Esophagus mucosa (tissue), 1 donor: ENCODE measurements around the gene CEP57. TPM values are rescaled to one million over a fixed set of nuclear protein-coding genes. Genes with fewer than 3 reads are reported as not detected.

Experiments used
- ATAC-seq: fragments of 200-7000 bp; cut with Tn5 transposase; one replicate; pipeline ENCODE4 v1.9.1; 2020
- total RNA-seq: library from RNA; stranded (reverse); gene quantifications from one replicate; pipeline ENCODE4 v1.2.4, GENCODE V29; 2023
- donor health status: DM: yes; HTN: yes; CAD: no.

The CEP57 gene
- 26.9 TPM for total RNA-seq

DNA sequence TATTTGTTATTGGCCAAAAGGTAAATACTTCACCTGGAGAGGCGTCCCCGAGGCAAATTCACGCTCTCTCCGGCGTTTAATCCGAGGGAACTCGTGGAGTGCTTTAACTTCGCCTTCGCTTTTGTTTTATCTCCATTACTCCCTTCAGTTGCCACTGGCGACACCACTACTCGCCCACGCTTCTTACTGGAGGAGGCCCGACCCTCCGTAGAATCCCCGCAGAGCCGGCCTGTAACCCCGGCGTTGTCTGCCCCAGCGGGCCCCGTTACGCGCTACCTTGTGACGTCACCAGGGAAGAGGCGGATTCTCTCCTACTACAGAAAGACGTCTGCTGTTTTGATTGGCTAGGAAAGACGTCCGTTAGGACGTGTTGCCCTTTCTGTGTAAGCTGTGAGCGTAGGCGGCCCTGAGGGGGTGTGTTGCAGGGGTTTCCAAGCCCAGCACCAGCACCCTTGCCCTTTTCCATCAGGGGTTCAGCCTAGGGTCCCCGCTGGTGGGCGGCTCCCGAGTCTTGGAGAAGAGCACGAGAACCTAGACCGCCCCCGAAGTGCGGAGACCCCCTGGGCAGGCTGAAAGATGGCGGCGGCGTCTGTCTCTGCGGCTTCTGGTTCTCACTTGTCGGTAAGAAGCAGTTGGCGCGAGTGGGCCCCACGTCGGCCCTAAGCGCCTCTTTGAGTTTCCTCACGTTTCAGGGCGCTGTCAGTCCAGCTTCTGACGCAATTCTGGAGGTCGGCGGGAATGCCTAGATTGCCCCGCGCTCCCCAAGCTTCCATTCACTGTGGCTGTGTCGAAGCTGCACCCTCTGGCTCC is at the start of gene CEP57:
Gene CEP57, plus strand, starts transcription at position 376 of the 810 bp plus-strand sequence. Its CDS starts 201 bp downstream, at position 577.
- peak; percentile 91 for ATAC-seq

DNA sequence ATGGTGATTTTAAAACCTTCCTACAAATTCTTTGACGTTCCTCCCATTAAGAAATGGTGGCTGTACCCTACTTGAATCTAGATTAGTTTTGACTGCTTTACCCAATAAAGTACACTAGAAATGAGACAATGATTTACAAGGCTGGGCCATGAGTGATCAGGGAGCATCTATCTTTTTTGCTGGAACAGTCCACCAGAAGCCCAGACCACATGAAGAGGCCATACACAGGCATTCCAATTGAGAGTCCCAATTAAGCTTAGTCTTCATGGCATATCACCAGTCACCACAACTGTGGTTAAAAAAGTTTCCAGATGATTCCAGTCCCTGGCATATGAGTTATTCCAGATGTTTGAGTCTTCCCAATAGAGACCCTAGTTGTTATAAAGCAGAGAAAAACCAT is 40.2 kb upstream of the CEP57 start:
- no peak for ATAC-seq

DNA sequence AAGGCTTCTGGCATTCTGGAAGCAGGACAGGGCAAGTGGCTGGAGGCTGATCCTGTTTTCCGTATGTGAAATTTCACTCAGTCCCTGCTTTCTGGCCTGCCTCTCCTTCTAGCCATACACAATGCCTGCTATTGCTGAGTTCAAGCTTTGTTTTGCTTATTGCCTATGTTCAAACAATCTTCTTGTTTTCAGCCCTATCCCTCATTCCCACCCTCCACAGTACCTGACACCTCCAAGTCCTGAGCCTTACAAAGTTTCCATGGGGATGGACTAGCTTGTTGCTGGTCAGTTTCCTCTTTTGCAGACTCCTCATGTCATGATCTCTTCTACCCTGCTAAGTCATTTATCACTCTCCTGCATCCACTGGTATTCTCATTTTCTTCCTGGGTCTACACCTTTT is 38.8 kb upstream of the CEP57 start:
- ATAC-seq: no peak

DNA sequence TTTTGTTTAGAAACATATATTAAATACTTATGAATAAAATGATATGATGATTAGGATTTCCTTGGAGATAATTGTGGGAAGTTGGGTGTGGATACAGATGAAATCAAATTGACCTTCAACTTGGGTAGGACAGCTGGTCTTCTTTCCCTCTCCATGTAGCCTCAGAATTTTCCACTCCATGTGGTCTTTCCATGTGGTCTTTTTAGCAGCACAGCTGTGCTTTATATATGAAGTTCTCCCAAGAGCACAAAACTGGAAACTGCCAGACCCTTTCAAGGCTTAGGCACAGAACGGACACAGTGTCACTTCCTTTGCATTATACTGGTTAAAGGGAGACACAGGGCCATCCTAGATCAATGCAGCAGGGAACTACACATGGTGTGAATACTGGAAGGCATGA is 29.4 kb upstream of the CEP57 start:
- no peak for ATAC-seq

DNA sequence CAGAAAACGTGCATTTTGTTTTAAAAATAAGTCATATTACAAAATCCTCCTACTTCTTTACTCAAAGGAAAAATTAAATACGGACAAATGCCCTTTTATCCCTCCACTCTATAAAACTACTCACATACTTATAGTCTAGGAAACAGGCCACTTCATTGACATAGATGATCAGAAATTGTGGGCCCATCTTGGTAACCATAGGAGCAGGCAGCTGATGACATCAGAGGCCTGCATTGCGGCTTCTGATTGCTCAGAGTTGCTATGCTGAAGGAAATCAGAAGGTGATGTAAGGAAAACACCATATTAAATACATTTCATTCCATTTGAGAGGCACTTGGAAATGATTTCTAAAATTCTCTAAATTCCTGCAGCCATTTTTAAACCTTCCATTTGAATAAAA is 27.8 kb upstream of the CEP57 start:
- ATAC-seq: no peak

DNA sequence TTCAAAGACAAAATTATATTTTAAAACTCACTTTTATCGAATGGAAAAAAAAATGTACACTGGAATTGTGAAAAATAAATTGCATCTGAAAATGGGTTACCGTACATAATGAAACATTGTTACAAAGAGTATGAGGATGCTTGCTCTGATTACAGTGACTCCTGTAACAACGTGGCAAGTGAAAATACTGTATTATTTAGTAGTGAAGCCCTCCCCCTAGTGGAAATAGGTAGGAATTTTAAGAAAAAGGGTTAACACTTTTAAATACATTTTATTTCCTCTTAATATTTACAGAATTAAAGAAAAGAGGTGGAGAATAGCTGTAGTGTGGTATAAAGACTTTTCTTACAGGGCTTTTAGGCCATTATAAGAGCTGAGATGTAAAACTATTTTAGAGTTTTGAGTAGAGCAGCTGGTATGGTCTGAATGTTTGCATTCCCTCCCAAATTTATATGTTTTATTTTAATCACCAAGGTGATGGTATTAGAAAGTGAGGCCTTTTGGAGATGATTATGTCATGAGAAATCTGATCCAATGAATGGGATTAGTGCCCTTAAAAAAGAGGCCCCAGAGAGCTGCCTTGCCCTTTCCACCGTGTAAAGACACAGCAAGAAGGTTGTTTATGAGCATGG is 25.9 kb upstream of the CEP57 start:
- peak; percentile 84 for ATAC-seq

DNA sequence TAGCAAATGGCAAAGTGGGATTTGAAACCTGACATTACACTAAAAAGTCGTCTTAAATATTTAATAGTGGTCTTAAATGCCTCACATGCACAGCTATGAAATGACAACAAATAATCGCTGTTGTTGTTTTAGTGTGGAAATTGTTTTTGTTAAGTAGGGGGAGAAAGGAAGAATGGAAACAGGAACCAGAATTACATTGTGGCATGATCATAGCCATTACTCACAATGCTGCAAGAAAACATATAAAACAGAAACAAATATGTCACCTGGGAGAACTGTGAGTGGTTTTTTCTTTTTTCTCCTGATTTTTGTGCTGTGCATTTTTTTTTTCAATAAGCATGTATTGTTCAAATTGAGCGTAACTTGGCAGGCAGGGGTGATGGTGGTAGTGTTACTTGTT is 23.6 kb upstream of the CEP57 start:
- ATAC-seq: no peak

DNA sequence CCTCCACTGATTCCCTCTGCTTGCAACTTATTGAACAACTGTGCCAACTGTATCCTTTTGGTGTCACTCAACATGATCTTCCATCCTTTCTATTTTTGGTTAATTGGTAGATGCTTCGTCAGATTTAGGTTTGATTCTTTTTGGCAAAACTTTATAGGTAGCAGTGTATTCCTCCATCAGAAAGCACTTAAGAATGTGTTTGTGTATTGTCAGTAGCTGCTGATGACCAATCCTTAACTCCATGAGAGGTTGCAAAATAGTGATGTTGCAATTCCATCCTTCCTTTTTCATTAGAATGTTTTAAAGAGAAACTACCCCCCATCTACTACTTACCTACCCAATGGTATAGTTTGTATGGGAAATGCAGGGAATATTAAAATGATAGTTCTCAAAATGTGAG is 22.8 kb upstream of the CEP57 start:
- no peak for ATAC-seq

DNA sequence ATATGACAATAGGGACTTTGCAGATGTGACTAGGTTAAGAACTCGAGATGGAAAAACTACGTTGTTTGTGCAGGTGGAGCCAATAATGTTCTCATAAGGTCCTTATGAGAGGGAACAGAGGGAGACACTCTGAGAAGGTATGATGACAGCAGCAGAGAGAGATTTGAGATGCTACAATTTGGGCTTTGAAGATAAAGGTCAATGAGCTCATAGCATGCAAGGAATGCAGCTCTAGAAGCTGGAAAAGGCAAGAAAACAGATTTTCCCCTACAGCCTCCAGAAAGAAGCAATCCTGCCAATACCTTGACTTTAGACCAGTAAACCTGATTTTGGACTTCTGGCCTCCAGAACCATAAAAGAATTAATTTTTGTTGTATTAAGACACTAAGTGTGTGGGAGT is 21.8 kb upstream of the CEP57 start:
- no peak for ATAC-seq

DNA sequence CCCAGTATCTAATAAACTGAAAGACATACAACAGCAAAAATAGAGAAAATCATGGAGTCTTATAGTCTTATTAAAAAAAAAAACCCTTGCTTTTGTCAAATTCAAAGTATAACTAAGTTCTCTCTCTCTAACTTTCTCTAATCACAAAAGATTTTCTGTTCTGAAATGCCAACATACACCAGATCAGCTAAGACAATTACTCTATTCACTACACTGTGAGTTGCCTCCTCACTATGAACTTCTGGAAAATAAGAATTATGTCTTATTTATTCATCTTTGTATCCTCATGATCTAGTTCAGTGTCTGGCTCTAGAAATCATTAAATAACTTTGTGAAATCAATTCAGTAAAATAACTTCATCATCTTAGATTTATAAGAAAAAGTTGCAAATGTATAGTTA is 13.4 kb upstream of the CEP57 start:
- ATAC-seq: no peak

DNA sequence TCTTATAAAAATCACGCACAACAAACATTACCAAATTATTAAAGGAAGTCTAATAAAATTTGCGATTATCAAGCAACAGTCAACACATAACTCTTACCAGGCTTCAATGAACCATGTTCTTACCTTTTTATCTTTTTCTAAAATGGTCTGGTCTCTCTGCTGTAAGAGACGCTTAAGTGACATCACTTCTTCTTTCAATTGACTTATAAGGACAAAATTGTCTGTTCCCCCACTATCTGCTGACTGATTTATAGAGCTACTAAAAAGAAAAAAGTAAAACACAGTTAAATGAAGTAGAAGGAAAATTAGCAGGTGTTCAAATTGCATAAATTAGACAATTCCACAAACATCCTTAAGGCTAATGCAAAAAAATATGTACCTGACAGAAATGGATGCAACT is 11.6 kb upstream of the CEP57 start:
- ATAC-seq: no peak

DNA sequence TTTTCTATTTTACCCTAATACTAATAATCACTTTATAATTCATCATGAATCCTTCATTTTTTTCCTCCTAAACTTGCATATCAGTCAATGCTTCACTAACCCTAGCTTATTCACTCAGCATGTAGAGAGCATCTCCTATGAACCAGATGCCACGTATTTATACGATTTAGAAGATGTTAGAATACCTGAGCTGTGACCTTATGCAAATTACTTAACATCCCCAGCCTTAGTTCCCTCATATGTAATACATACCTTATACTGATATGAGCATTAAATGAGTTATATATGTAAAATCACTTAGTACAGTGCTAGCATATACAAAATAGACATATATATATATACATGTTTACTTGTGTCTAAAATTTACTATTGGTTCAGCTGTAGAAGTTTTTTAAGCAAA is 9.8 kb upstream of the CEP57 start:
- ATAC-seq: no peak

DNA sequence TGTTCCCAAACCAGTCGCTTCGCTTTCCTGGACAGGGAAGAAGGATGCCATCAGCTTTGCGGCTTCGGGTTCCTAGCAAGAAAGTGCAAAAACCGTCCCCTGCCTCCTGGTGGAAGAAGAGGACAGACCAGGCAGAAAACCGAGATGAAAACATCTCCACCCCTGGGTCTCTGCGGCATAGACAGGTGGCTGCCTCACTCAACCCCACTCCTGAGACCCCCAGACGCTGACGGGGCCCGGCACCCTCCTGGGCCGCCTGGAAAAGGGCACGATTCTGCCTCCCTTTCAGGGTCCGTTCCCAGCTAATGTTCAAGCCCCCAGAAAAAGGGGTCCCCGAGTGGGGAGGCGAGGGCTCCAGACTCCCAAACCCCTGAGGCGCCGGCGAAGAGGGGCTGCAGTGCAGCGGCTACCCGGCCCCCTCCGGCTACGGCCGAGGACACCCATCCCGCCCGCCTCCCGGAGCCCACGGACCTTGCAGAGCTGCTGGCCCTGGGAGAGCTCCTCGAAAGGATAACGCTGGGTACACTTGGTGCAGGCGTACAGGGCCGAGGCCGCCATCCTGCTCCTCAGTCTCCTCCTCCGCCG is 1.3 kb upstream of the CEP57 start:
- ATAC-seq: no peak

DNA sequence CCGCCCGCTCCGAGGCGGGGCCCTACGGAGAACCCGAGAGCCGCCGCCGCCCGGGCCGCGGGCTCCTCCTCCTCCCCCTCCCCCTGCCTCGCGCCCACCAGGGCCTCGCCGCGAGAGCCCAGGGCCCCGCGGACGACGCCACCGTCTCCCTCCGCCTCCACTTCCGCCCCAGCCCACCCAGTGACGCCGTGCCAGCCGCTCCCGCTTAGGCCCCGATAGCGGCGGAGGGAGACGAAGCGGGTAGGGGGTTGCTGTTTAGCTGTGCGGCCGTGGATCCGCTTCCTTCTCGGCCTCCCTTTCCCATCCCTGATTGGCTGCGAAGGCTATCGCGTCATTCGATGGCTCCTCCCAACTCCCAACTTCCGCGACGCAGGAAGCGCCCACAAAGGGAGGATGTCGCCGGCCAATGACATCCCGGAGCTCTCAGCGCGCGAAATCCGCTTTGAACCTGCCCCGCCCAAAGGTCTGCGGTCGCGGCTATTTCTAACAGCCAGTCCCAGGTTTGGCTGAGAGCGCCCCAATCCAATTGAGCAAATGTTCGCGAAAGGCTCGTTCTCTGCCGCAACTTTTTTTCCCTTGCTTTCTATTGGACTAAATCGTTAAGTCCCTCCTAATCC is 684 bp upstream of the CEP57 start, which contains the start of gene FAM76B:
Gene FAM76B, minus strand, starts transcription at position 277 of the 617 bp plus-strand sequence. CDS start 304 bp downstream, outside the sequence.
- ATAC-seq: peak; percentile 94

DNA sequence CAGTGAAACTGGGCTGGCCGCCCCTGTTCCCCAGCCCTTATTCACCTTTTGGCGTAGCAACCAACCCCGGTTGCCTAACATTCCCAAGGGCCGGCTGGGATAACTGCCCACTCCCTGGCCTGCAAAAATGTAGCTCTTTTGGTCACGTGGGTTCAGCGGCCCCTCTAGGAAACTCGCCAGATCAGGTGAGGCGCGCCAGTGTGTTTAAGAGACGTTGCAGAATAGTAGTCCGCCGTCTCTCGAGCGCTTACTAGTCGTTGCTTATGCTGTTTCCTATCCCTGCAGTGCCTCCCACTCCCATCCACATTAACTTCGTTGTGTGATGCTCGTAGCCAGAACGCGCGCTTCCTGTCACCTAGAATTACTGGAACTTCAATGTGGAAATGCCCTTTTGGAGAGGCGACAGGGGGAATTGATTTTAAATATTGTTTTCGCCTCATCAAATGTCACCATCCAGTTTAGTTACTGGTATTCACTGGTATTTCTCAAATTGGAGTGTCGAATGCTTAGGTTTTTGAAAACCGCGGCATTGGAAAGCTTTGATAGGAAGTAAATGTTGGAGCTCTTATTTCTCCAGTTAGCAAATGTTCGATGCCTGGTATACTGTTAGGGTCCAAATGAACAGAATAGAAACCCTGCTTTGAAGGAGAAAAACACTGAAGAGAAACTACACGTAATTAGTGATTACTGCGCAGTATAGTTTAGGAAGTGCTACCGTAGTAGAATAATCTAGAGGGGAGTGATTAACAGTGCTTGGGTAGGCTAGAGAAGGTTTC is 823 bp downstream of the CEP57 start:
- ATAC-seq: peak; percentile 15

DNA sequence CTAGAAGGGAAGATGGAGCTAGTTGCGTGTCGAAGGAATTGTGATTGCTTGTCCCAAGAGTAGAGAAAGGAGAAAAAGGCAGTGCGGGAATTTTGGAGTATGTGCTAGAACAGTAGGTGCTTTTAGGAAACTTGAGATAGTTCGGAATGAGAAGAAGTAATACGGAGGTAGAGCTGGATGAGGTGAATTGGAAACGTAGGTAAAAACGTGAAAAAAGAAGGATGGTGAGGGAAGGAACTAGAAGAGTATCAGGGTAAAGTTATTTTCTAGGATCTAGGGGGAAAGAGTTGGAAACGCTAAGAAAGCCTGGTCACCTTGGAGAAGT is 1.4 kb downstream of the CEP57 start:
- no peak for ATAC-seq

DNA sequence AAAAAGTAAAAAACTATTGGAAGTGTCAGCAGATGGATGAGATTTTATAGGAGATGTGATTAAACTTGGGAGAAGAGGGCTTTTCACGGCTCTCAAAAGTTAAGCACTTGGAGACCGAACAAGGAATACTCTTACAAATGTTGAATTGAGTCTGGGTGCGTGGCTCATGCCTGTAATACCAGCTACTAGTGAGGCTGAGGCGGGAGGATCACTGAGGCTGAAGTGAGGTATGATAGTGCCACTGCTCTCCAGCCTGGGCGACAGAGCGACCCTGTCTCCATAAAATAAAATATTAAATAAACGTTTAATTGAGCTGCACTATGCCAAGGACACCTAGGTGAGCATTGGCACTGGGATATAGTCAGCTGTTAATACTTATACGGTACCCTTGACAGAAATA is 1.9 kb downstream of the CEP57 start:
- no peak for ATAC-seq

DNA sequence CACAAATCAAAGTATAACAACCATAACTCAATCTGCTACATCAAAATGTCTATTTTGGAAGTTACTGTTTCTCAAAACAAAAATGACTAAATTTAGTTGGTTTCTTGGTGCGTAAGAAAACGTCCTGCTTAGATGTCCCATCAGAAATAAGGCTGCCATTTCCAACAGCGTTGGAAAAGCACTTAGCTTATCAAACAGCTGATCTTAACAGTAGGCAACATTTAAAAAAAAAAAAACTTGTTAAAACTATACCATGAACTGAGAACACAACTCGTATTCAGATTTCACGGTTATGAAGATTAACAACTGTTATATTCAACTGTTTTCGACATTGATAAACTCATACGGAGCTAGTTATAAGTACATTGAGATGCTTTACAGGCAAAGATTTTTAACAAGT is 2.4 kb downstream of the CEP57 start:
- no peak for ATAC-seq

DNA sequence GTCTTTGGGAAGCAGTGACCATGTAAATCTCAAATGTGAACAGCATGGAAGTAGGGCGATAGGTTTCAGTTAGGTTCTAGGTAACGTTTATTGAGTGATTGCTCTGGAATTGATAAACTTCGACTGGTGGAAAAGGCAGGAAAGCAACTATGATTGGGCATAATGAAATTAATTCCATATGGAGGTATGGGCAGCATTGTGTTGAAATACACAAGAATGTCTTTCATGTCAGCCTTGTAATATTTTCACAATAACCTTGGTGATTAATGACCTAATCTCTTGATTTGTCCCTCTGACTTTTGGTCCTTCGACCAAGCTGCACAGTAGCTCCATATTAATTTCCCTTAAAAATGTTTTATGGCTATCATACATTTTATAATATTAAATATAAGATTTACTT is 2.8 kb downstream of the CEP57 start:
- no peak for ATAC-seq

DNA sequence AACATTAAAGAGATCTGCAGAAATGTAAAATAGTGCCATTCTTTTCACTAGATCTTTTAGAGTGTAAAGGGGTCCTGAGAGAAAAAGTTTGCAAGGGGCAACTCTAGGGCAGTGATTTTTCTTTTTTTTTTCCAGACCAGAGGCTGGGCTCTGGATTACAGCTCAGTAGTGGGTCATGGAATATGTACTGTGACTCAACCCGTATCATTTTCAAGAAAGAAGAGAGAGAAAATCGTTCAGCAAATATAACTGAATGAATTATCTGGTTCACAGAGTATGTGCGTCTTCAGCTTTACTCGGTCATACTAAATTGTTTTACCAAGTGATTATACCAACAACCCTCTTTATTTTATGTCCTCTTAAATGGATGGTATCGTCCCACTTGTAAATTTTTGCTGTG is 3.8 kb downstream of the CEP57 start:
- no peak for ATAC-seq

DNA sequence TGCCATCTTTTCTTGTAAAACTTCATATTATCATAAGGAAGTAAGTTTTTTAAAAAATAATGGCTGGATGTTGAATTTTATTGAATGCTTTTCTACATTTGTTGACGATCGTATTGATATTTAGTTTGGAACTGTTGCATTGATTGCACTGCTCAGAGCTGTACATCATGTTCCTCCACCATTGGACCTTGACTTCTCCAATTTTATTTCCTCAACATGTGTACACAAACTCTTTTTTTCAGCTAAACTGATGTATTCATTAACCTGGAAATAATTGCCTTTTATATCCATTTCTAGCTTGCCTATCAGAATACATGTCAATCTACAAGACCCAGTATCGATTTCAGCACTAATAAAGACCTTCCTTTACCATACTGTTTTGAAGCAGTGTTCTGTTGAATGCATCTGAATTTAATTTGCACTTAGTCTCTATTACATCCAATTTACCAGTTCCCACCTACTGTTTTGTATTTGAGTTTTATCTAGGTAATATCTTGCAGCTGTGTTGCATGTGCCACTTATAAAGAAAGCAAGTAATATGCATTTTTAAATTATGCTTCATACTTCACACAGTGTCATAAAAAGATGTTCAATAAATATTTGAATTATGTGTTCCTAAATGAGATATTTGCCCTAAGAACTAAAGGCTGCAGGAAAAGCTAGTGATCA is 5.5 kb downstream of the CEP57 start:
- no peak for ATAC-seq

DNA sequence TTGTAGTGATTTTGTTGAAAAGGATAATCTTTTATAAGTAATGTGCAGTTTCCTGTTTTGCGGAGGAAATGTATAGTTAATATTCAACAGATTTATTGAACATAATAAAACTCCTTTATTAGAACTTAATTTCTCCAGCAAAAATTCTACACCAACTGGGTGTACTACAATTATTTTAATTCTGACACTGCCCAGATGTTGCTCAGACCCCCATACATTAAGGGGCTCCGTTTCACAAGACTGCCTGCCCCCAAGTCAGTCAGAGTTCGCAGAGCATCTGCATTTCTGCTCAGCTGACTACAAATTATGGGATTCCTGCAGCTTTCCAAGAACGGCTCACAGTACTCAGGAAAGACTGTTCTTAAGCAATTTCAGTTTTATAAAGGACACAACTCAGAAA is 6.2 kb downstream of the CEP57 start:
- ATAC-seq: no peak
